GM18507 (cell line): ENCODE data around the gene FKBP10.

Experiments used
- DNase-seq: peaks from one replicate; pipeline ENCODE4 v3.0.0; 2011; ENCODE audit warnings: low read depth; ENCODE audit not compliant: insufficient read length; ENCODE audit errors: extremely low spot score
- FAIRE-seq: peaks from 2 replicates; lab custom pipeline; 2011; peaks lifted over from hg19 to GRCh38; lab: Jason Lieb, UNC

The FKBP10 gene

DNA sequence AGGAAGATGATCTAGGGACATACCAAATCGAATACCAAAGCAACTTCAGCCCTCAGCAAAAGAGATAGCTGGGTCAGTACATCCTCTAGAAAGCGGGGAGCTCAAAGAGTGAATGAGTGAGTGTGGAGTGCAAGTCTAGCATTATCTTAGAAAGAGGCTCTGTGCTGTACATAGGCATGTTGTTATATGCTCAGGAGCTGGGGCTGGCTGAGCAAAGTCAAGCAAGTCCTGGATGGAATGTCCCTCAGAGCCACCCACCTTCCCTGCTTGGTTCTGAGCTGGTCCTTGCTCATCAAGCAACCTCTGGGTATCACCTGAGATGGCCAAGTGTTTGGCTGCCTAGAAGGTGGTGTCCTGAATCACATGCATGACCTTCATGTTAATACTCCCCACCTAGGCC lies 57.3 kb downstream of the FKBP10 start:
- DNase-seq (no peak), FAIRE-seq (no peak)

DNA sequence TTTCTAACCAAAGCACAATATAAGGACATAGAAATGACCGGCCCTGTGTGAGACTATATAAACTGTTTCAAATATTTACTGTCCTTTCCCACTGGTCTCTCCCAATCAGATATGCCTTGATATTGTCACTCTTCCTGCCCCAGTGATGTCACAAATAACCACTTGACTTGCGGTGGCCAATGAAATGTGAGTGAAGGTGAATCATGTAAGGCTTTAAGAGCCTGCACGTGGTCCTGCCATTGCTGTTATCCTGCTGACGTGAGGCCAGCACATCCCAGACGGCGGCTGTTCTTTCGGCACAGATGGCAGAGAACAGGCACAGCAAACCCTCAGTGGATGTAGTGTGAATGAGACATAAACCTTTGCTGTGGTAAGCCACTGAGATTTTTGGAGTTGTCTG lies 57.8 kb downstream of the FKBP10 start:
- FAIRE-seq (no peak), DNase-seq (no peak)

DNA sequence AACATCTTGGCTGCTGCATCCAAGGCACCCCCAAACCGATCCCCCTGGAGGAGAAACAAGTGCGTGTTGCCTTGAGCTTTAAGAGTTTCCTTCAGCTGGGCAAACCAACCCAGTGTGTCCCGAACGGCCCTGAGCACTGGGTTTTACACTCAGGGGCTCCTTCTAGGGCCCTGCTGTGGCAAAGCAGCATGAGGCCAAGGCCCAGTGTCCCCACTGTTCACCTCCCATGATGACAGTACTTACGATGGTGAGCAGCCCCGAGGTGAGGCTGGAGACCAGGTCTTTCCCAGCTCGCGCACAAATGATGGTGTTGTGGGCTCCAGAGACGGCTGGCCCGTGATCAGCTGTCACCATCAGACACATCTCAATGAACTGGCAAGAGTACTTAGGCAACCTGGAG lies 59.0 kb downstream of the FKBP10 start:
- DNase-seq (no peak), FAIRE-seq (no peak)
